Chondrocyte (in vitro differentiated cells): Measurements from ENCODE around the gene DRD3. TPM values are rescaled to one million over a fixed set of nuclear protein-coding genes. Genes with fewer than 3 reads are reported as not detected.

Source experiments
- DNase-seq: peaks from one replicate; pipeline ENCODE4 v3.0.0; 2021; ENCODE audit warnings: mixed read lengths, low spot score
- H3K27ac Mint-ChIP-seq: one replicate; pipeline ENCODE4 v1.8.0; 2021; ENCODE audit warnings: mild to moderate bottlenecking, moderate library complexity, mixed read lengths; ENCODE audit not compliant: unreplicated experiment
- H3K27me3 Mint-ChIP-seq: 2 replicates; pipeline ENCODE4 v1.8.0; 2021; ENCODE audit warnings: low read depth, mixed read lengths
- H3K36me3 Mint-ChIP-seq: 2 replicates; pipeline ENCODE4 v1.8.0; 2021; ENCODE audit warnings: low read depth, mixed read lengths
- H3K4me1 Mint-ChIP-seq: 2 replicates; pipeline ENCODE4 v1.8.0; 2021; ENCODE audit warnings: low read depth, mild to moderate bottlenecking, mixed read lengths
- H3K4me3 Mint-ChIP-seq: one replicate; pipeline ENCODE4 v1.8.0; 2021; ENCODE audit warnings: mild to moderate bottlenecking, moderate library complexity, mixed read lengths; ENCODE audit not compliant: unreplicated experiment
- H3K9me3 Mint-ChIP-seq: 2 replicates; pipeline ENCODE4 v1.8.0; 2021; ENCODE audit warnings: low read depth, mixed read lengths
- total RNA-seq: library from RNA; stranded (reverse); gene quantifications from 3 replicates; pipeline ENCODE4 v1.2.1, GENCODE V29; 2021
- TF ChIP-seq, protein P1 (sequence below): fragments of 200-600 bp; sonication (generic); IDR thresholded peaks from 2 replicates; pipeline ENCODE4 v1.5.0; 2021; ENCODE audit warnings: antibody characterized with exemption, mild to moderate bottlenecking, moderate library complexity

The DRD3 gene
- total RNA-seq, 1 donor from 2014 or later = not detected

DNA sequence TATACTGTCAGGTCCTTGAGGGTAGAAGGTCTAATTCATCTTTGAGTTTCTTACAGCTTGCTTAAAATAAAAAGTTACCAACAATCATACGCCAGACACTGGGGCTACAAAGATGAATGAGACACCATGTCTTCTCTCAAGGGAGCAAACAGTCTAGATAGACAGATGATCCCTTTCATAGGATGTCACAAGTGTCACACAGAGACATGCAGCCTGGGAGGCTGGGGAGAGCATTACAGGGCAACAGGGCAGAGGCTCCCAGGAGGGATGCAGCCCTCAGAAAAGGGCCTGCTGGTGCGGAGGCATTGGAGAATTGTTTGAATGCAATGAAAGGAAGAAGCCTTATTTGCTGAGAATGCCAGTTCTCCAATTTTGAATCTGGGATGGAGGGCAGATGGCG is 39.0 kb downstream of the DRD3 start:
- Mint-ChIP-seq H3K4me3 (no peak overlapping the region), H3K4me1 (peaks cover 4% of the 10 kb centered on the region), H3K9me3 (no peaks in the 10 kb centered on the region), H3K27me3 (peaks cover 15% of the 10 kb centered on the region), H3K27ac (no peak overlapping the region), H3K36me3 (no peaks in the 10 kb centered on the region)
- DNase-seq = no peak
- TF ChIP-seq, protein P1, sequence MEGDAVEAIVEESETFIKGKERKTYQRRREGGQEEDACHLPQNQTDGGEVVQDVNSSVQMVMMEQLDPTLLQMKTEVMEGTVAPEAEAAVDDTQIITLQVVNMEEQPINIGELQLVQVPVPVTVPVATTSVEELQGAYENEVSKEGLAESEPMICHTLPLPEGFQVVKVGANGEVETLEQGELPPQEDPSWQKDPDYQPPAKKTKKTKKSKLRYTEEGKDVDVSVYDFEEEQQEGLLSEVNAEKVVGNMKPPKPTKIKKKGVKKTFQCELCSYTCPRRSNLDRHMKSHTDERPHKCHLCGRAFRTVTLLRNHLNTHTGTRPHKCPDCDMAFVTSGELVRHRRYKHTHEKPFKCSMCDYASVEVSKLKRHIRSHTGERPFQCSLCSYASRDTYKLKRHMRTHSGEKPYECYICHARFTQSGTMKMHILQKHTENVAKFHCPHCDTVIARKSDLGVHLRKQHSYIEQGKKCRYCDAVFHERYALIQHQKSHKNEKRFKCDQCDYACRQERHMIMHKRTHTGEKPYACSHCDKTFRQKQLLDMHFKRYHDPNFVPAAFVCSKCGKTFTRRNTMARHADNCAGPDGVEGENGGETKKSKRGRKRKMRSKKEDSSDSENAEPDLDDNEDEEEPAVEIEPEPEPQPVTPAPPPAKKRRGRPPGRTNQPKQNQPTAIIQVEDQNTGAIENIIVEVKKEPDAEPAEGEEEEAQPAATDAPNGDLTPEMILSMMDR = no peak

DNA sequence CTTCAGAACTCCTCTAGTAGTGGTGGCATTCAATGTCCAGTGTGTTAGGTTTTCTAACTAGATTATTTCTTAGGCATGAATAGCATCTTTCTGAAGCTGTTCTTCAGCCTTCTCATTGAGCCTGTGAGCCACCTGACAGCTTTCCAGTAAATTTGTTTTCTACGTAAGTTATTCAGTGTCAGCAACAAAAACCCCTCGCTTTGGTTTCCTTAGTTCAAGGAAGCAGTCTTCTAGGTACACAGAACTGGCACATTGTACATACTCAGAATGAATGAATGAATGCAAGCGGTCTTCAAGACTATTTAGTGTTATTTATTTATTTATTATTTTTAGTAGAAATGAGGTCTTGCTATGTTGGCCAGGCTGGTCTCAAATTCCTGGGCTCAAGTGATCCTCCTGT is 44.9 kb downstream of the DRD3 start:
- Mint-ChIP-seq H3K27me3 (peaks cover 14% of the 10 kb centered on the region), H3K4me1 (no peaks in the 10 kb centered on the region), H3K9me3 (peaks cover 2% of the 10 kb centered on the region), H3K36me3 (no peaks in the 10 kb centered on the region), H3K4me3 (no peak overlapping the region), H3K27ac (no peak overlapping the region)
- TF ChIP-seq, protein P1 = no peak
- no peak for DNase-seq

GRCh38 chr3:114132500-114132899 is 46.4 kb downstream of the DRD3 start:
- H3K4me1 Mint-ChIP-seq = no peaks in the 10 kb centered on the region
- no peak overlapping the region for H3K27ac Mint-ChIP-seq

GRCh38 chr3:114128826-114129225 is 50.0 kb downstream of the DRD3 start:
- DNase-seq = no peak
- H3K4me3 Mint-ChIP-seq = no peak overlapping the region
- TF ChIP-seq, protein P1 = no peak
- H3K9me3 Mint-ChIP-seq = peaks cover 2% of the 10 kb centered on the region
- no peak overlapping the region for H3K27ac Mint-ChIP-seq
- H3K4me1 Mint-ChIP-seq = no peaks in the 10 kb centered on the region
- H3K27me3 Mint-ChIP-seq = peaks cover 11% of the 10 kb centered on the region
- H3K36me3 Mint-ChIP-seq = no peaks in the 10 kb centered on the region

More at GRCh38 chr3:114132500-114132899, 46.4 kb downstream of the DRD3 start:
- peaks cover 11% of the 10 kb centered on the region for H3K27me3 Mint-ChIP-seq
- TF ChIP-seq, protein P1 = no peak
- H3K9me3 Mint-ChIP-seq = peaks cover 2% of the 10 kb centered on the region
- no peaks in the 10 kb centered on the region for H3K36me3 Mint-ChIP-seq
- H3K4me3 Mint-ChIP-seq = no peak overlapping the region
- DNase-seq = no peak

DNA sequence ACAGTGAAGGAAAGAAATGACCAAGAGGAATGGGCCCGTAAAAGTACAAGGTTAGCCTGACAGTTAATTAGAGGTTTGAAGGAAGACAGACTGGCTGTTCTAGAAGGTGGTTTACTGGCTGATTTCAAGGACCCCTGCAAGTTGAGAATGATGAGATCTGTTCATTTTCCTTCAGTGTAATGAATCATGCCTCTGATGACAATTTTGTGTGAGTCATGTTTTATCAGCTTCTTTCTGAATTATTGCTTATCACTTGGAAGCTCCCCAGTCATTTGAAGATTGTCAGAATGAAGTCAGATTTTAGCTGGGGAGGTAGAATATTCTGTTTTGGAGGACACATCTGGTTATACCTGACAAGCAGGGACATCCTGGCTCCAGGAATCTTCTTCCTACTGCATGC is 50.6 kb downstream of the DRD3 start:
- no peaks in the 10 kb centered on the region for H3K36me3 Mint-ChIP-seq
- no peak overlapping the region for H3K27ac Mint-ChIP-seq
- no peak overlapping the region for H3K4me3 Mint-ChIP-seq
- no peaks in the 10 kb centered on the region for H3K4me1 Mint-ChIP-seq
- H3K9me3 Mint-ChIP-seq = peaks cover 2% of the 10 kb centered on the region
- H3K27me3 Mint-ChIP-seq = peaks cover 6% of the 10 kb centered on the region
- TF ChIP-seq, protein P1 = no peak
- no peak for DNase-seq
